HEK293T (cell line): ENCODE measurements around the gene NELFB.

Experiments
- BHLHE40 ChIP-seq: fragments of 450-650 bp; IDR thresholded peaks from 2 replicates; pipeline ENCODE4 v1.6.1; 2016; ENCODE audit warnings: mild to moderate bottlenecking, moderate library complexity, borderline replicate concordance
- FOXM1 ChIP-seq: fragments of 450-650 bp; IDR thresholded peaks from 2 replicates; pipeline ENCODE4 v1.6.1; 2017; ENCODE audit warnings: mild to moderate bottlenecking, borderline replicate concordance
- NFRKB ChIP-seq: fragments of 450-650 bp; IDR thresholded peaks from 2 replicates; pipeline ENCODE4 v1.6.1; 2016; ENCODE audit warnings: mild to moderate bottlenecking, moderate library complexity
- SP1 ChIP-seq: fragments of 450-650 bp; IDR thresholded peaks from 2 replicates; pipeline ENCODE4 v1.6.1; 2017
- SUZ12 ChIP-seq: fragments of 450-650 bp; IDR thresholded peaks from 2 replicates; pipeline ENCODE4 v1.6.1; 2016; ENCODE audit warnings: mild to moderate bottlenecking

DNA sequence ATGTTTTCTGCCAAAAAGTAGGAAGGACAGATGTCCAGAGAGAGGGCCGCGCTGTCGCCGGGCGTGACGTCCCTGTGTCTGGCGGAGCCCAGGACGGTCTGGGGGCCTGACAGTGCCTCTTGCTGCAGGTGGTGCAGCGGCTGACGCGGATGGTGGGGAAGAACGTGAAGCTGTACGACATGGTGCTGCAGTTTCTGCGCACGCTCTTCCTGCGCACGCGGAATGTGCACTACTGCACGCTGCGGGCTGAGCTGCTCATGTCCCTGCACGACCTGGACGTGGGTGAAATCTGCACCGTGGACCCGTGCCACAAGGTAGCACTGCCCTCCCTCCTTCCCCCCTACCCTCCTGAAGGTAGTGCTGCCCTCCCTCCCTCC lies 7.8 kb downstream of the NELFB start:
- TF ChIP-seq SP1 (no peak), FOXM1 (no peak), BHLHE40 (no peak), SUZ12 (no peak), NFRKB (no peak)
